ENCODE measurements around the gene SORBS2.

DNA sequence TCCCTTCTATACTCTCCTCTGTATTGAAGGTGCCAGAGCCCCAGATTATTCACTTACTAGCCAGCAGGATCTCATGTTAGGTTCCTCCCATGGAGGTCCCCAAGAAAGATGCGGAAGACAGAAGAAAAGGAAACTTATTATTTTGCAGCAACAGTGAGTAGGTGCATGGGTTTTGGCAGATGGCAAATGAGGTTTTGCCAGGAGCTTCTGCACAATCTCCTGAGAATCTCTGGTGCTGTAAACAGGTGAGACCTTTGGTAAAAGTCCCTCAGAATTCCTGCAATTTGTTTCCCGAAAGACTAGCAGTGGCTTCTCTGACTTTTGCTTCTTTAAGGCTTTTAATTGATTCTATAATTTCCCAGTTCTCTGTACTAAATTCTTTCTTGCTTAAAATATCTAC, 29.5 kb upstream of the SORBS2 start:
- TF ChIP-seq, protein P1, sequence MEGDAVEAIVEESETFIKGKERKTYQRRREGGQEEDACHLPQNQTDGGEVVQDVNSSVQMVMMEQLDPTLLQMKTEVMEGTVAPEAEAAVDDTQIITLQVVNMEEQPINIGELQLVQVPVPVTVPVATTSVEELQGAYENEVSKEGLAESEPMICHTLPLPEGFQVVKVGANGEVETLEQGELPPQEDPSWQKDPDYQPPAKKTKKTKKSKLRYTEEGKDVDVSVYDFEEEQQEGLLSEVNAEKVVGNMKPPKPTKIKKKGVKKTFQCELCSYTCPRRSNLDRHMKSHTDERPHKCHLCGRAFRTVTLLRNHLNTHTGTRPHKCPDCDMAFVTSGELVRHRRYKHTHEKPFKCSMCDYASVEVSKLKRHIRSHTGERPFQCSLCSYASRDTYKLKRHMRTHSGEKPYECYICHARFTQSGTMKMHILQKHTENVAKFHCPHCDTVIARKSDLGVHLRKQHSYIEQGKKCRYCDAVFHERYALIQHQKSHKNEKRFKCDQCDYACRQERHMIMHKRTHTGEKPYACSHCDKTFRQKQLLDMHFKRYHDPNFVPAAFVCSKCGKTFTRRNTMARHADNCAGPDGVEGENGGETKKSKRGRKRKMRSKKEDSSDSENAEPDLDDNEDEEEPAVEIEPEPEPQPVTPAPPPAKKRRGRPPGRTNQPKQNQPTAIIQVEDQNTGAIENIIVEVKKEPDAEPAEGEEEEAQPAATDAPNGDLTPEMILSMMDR (conservative IDR thresholded peaks at IDR 0.05; ENCODE audit: low read length): no peak
- TF ChIP-seq EZH2phosphoT487 (IDR thresholded peaks at IDR 0.05; ENCODE audit: borderline replicate concordance): no peak

All from Loucy (cell line).